ENCODE data around the gene HPCAL1. TPM values are rescaled to one million over a fixed set of nuclear protein-coding genes. Genes with fewer than 3 reads are reported as not detected.

The HPCAL1 gene
- total RNA-seq, 1 experiment from 2014 or later: 189 TPM

GRCh38 chr2:10267551-10268465 is 34.9 kb upstream of the HPCAL1 start:
- DNase-seq (ENCODE audit: extremely low read depth, low read depth): no peak

- no peak for DNase-seq (ENCODE audit: extremely low read depth, low read depth)
These were observed 33.4 kb upstream of the HPCAL1 start for GRCh38 chr2:10269291-10269690.

- no peak for DNase-seq (ENCODE audit: extremely low read depth, low read depth)
These were observed 32.7 kb upstream of the HPCAL1 start for GRCh38 chr2:10269711-10270610.

GRCh38 chr2:10271509-10271908 is 31.2 kb upstream of the HPCAL1 start:
- DNase-seq (ENCODE audit: extremely low read depth, low read depth): no peak

GRCh38 chr2:10271946-10272345 is 30.8 kb upstream of the HPCAL1 start:
- no peak for DNase-seq (ENCODE audit: extremely low read depth, low read depth)

GRCh38 chr2:10272464-10272863 is 30.2 kb upstream of the HPCAL1 start:
- no peak for DNase-seq (ENCODE audit: extremely low read depth, low read depth)

GRCh38 chr2:10273215-10274175 is 29.2 kb upstream of the HPCAL1 start:
- no peak for DNase-seq (ENCODE audit: extremely low read depth, low read depth)

GRCh38 chr2:10274376-10274775 is 28.3 kb upstream of the HPCAL1 start:
- no peak for DNase-seq (ENCODE audit: extremely low read depth, low read depth)

GRCh38 chr2:10274983-10275802 is 27.5 kb upstream of the HPCAL1 start:
- DNase-seq (ENCODE audit: extremely low read depth, low read depth): no peak

- DNase-seq (ENCODE audit: extremely low read depth, low read depth): no peak
These were observed 26.0 kb upstream of the HPCAL1 start for GRCh38 chr2:10276481-10277292.

GRCh38 chr2:10277293-10278028 is 25.2 kb upstream of the HPCAL1 start:
- DNase-seq (ENCODE audit: extremely low read depth, low read depth): no peak

- no peak for DNase-seq (ENCODE audit: extremely low read depth, low read depth)
These were observed 24.5 kb upstream of the HPCAL1 start for GRCh38 chr2:10278029-10278762.

- DNase-seq (ENCODE audit: extremely low read depth, low read depth): no peak
These were observed 23.8 kb upstream of the HPCAL1 start for GRCh38 chr2:10278763-10279471.

GRCh38 chr2:10279472-10279870 is 23.2 kb upstream of the HPCAL1 start:
- no peak for DNase-seq (ENCODE audit: extremely low read depth, low read depth)

- DNase-seq (ENCODE audit: extremely low read depth, low read depth): no peak
These were observed 22.7 kb upstream of the HPCAL1 start for GRCh38 chr2:10279946-10280463.

GRCh38 chr2:10281891-10282290 is 20.8 kb upstream of the HPCAL1 start:
- DNase-seq (ENCODE audit: extremely low read depth, low read depth): no peak
